Astrocyte (in vitro differentiated cells and primary cell): ENCODE measurements around the gene HLCS. TPM values are rescaled to one million over a fixed set of nuclear protein-coding genes. Genes with fewer than 3 reads are reported as not detected.
A peak's percentile ranks its signal among the peaks of the same experiment; 100 is the strongest.

Experiments
- DNase-seq: peaks from one replicate; pipeline ENCODE4 v3.0.0-alpha.2; 2010; ENCODE audit warnings: low read depth
- FAIRE-seq: peaks from 2 replicates; lab custom pipeline; 2011; peaks lifted over from hg19 to GRCh38; lab: Jason Lieb, UNC
- H2AFZ ChIP-seq: 2 replicates; pipeline ENCODE4 v1.6.0; 2012; ENCODE audit warnings: low read depth, low read length, inconsistent platforms
- H3K27ac ChIP-seq: 2 replicates; pipeline ENCODE4 v1.5.1; 2011; ENCODE audit warnings: low read depth, low read length, inconsistent platforms
- H3K27me3 ChIP-seq: 2 replicates; pipeline ENCODE4 v1.6.0; 2011; ENCODE audit warnings: low read length, inconsistent platforms; ENCODE audit not compliant: insufficient read depth
- H3K36me3 ChIP-seq: 2 replicates; pipeline ENCODE4 v1.5.1; 2011; ENCODE audit warnings: low read length, inconsistent platforms; ENCODE audit not compliant: insufficient read depth
- H3K4me1 ChIP-seq: 2 replicates; pipeline ENCODE4 v1.5.1; 2011; ENCODE audit warnings: low read length, inconsistent platforms; ENCODE audit not compliant: insufficient read depth
- H3K4me2 ChIP-seq: 2 replicates; pipeline ENCODE4 v1.6.0; 2012; ENCODE audit warnings: low read length, inconsistent platforms
- H3K4me3 ChIP-seq: 2 replicates; pipeline ENCODE4 v1.5.1; 2011; ENCODE audit warnings: low read depth, mild to moderate bottlenecking, low read length, inconsistent platforms; ENCODE audit not compliant: insufficient read depth
- H3K79me2 ChIP-seq: 2 replicates; pipeline ENCODE4 v1.6.0; 2012; ENCODE audit warnings: mild to moderate bottlenecking, low read length, inconsistent platforms; ENCODE audit not compliant: insufficient read depth
- H3K9ac ChIP-seq: 2 replicates; pipeline ENCODE4 v1.6.0; 2012; ENCODE audit warnings: mild to moderate bottlenecking, low read length, inconsistent platforms
- H3K9me3 ChIP-seq: 2 replicates; pipeline ENCODE4 v1.5.1; 2012; ENCODE audit warnings: low read depth, mild to moderate bottlenecking, low read length, inconsistent platforms; ENCODE audit not compliant: insufficient read depth
- H4K20me1 ChIP-seq: 2 replicates; pipeline ENCODE4 v1.6.0; 2012; ENCODE audit warnings: low read length, inconsistent platforms; ENCODE audit not compliant: insufficient read depth
- H3K27ac Mint-ChIP-seq: one replicate; pipeline ENCODE4 v1.8.0; 2021; ENCODE audit warnings: mild to moderate bottlenecking, mixed read lengths; ENCODE audit not compliant: unreplicated experiment
- H3K27me3 Mint-ChIP-seq: one replicate; pipeline ENCODE4 v1.8.0; 2021; ENCODE audit warnings: low read depth, mixed read lengths; ENCODE audit not compliant: unreplicated experiment
- H3K36me3 Mint-ChIP-seq: one replicate; pipeline ENCODE4 v1.8.0; 2021; ENCODE audit warnings: low read depth, mixed read lengths; ENCODE audit not compliant: unreplicated experiment
- H3K4me1 Mint-ChIP-seq: one replicate; pipeline ENCODE4 v1.8.0; 2021; ENCODE audit warnings: low read depth, mixed read lengths; ENCODE audit not compliant: unreplicated experiment
- H3K4me3 Mint-ChIP-seq: one replicate; pipeline ENCODE4 v1.8.0; 2021; ENCODE audit warnings: mild to moderate bottlenecking, moderate library complexity, mixed read lengths; ENCODE audit not compliant: unreplicated experiment
- H3K9me3 Mint-ChIP-seq: one replicate; pipeline ENCODE4 v1.8.0; 2021; ENCODE audit warnings: mild to moderate bottlenecking, mixed read lengths; ENCODE audit not compliant: unreplicated experiment
- EZH2 ChIP-seq: IDR thresholded peaks from 2 replicates; pipeline ENCODE4 v1.6.1; 2012; ENCODE audit warnings: mild to moderate bottlenecking, low read length, inconsistent platforms; ENCODE audit not compliant: insufficient read depth
- total RNA-seq: library from RNA; stranded (reverse); gene quantifications from 2 replicates; pipeline ENCODE4 v1.2.1, GENCODE V29; 2021
- TF ChIP-seq, protein P1 (sequence below): IDR thresholded peaks from 2 replicates; pipeline ENCODE4 v1.5.1; 2011; ENCODE audit warnings: low read depth, mild to moderate bottlenecking, inconsistent platforms, low read length, moderate library complexity; ENCODE audit not compliant: insufficient read depth

HLCS gene
- total RNA-seq, 1 donor from 2014 or later = 20.9 TPM

GRCh38 chr21:36751383-36751782 is 215.1 kb downstream of the HLCS start:
- no peak overlapping the region for H3K27ac ChIP-seq
- H2AFZ ChIP-seq = no peak overlapping the region
- H3K9me3 ChIP-seq = no peaks in the 10 kb centered on the region
- no peaks in the 10 kb centered on the region for H4K20me1 ChIP-seq
- H3K4me1 ChIP-seq = peaks cover 46% of the 10 kb centered on the region
- Mint-ChIP-seq H3K4me1 (peaks cover 34% of the 10 kb centered on the region), H3K9me3 (peaks cover 1% of the 10 kb centered on the region), H3K27me3 (no peaks in the 10 kb centered on the region), H3K36me3 (peaks cover 2% of the 10 kb centered on the region), H3K4me3 (no peak overlapping the region), H3K27ac (peak overlapping the region; percentile 35)
- no peaks in the 10 kb centered on the region for H3K79me2 ChIP-seq
- H3K4me2 ChIP-seq = no peak overlapping the region
- H3K36me3 ChIP-seq = no peaks in the 10 kb centered on the region
- no peaks in the 10 kb centered on the region for H3K27me3 ChIP-seq
- FAIRE-seq = no peak
- no peak overlapping the region for H3K4me3 ChIP-seq
- TF ChIP-seq, protein P1, sequence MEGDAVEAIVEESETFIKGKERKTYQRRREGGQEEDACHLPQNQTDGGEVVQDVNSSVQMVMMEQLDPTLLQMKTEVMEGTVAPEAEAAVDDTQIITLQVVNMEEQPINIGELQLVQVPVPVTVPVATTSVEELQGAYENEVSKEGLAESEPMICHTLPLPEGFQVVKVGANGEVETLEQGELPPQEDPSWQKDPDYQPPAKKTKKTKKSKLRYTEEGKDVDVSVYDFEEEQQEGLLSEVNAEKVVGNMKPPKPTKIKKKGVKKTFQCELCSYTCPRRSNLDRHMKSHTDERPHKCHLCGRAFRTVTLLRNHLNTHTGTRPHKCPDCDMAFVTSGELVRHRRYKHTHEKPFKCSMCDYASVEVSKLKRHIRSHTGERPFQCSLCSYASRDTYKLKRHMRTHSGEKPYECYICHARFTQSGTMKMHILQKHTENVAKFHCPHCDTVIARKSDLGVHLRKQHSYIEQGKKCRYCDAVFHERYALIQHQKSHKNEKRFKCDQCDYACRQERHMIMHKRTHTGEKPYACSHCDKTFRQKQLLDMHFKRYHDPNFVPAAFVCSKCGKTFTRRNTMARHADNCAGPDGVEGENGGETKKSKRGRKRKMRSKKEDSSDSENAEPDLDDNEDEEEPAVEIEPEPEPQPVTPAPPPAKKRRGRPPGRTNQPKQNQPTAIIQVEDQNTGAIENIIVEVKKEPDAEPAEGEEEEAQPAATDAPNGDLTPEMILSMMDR = no peak
- TF ChIP-seq EZH2 = no peak
- DNase-seq = no peak
- no peak overlapping the region for H3K9ac ChIP-seq

GRCh38 chr21:36750576-36750959 is 215.9 kb downstream of the HLCS start:
- no peak for TF ChIP-seq EZH2
- TF ChIP-seq, protein P1 = no peak
- H3K27me3 Mint-ChIP-seq = no peaks in the 10 kb centered on the region
- peak overlapping the region; percentile 38 for H3K4me2 ChIP-seq
- no peaks in the 10 kb centered on the region for H3K79me2 ChIP-seq
- H3K9me3 Mint-ChIP-seq = peaks cover 1% of the 10 kb centered on the region
- no peaks in the 10 kb centered on the region for H3K9me3 ChIP-seq
- H3K27ac ChIP-seq = peak overlapping the region; percentile 67
- peaks cover 34% of the 10 kb centered on the region for H3K4me1 Mint-ChIP-seq
- peak overlapping the region; percentile 36 for H3K4me3 Mint-ChIP-seq
- H2AFZ ChIP-seq = no peak overlapping the region
- FAIRE-seq (peak; percentile 17), DNase-seq (peak; percentile 35)
- H3K4me3 ChIP-seq = no peak overlapping the region
- H3K36me3 ChIP-seq = no peaks in the 10 kb centered on the region
- no peaks in the 10 kb centered on the region for H3K27me3 ChIP-seq
- H3K4me1 ChIP-seq = peaks cover 45% of the 10 kb centered on the region
- H3K36me3 Mint-ChIP-seq = no peaks in the 10 kb centered on the region
- H3K9ac ChIP-seq = peak overlapping the region; percentile 44
- H3K27ac Mint-ChIP-seq = peak overlapping the region; percentile 97
- H4K20me1 ChIP-seq = no peaks in the 10 kb centered on the region

- Histone ChIP-seq H4K20me1 (no peaks in the 10 kb centered on the region), H3K4me1 (peaks cover 45% of the 10 kb centered on the region), H3K27me3 (no peaks in the 10 kb centered on the region), H3K4me2 (peak overlapping the region; percentile 38), H3K36me3 (no peaks in the 10 kb centered on the region), H3K79me2 (no peaks in the 10 kb centered on the region), H3K9ac (peak overlapping the region; percentile 44), H3K4me3 (no peak overlapping the region), H3K9me3 (no peaks in the 10 kb centered on the region), H2AFZ (no peak overlapping the region), H3K27ac (peak overlapping the region; percentile 67)
- Mint-ChIP-seq H3K27me3 (peaks cover under 1% of the 10 kb centered on the region), H3K4me1 (peaks cover 34% of the 10 kb centered on the region), H3K36me3 (no peaks in the 10 kb centered on the region), H3K9me3 (peaks cover 1% of the 10 kb centered on the region), H3K27ac (peak overlapping the region; percentile 97), H3K4me3 (peak overlapping the region; percentile 36)
- TF ChIP-seq, protein P1 = no peak
- no peak for TF ChIP-seq EZH2
- no peak for FAIRE-seq
- DNase-seq = peak; percentile 43
Measured at GRCh38 chr21:36749935-36750575, 216.4 kb downstream of the HLCS start.
